GM23338 (cell line): ENCODE results near the gene COL16A1. TPM values are rescaled to one million over a fixed set of nuclear protein-coding genes. Genes with fewer than 3 reads are reported as not detected.

Experiments used
- ATAC-seq: fragments of 200-7000 bp; cut with Tn5 transposase; 3 replicates; pipeline ENCODE4 v1.9.1; 2020
- DNase-seq: peaks from one replicate; pipeline ENCODE4 v3.0.0-alpha.2; 2015; ENCODE audit warnings: low spot score
- H2AFZ ChIP-seq: fragments of 200-600 bp; sonication (generic); 2 replicates; pipeline ENCODE4 v1.8.0; 2016; ENCODE audit warnings: antibody characterized with exemption, mild to moderate bottlenecking, moderate library complexity
- H3F3A ChIP-seq: fragments of 200-600 bp; sonication (generic); replicated peaks from 2 replicates; pipeline ENCODE4 v1.8.0; 2017; ENCODE audit warnings: antibody characterized with exemption, mixed run types, low read depth
- H3K27ac ChIP-seq: fragments of 200-600 bp; sonication (generic); 2 replicates; pipeline ENCODE4 v1.6.1; 2016; ENCODE audit warnings: low read depth
- H3K27me3 ChIP-seq: fragments of 200-600 bp; sonication (generic); 2 replicates; pipeline ENCODE4 v1.8.0; 2016; ENCODE audit warnings: mild to moderate bottlenecking, mixed run types, moderate library complexity; ENCODE audit not compliant: insufficient read depth
- H3K36me3 ChIP-seq: fragments of 200-600 bp; sonication (generic); 2 replicates; pipeline ENCODE4 v1.8.0; 2016; ENCODE audit warnings: mild to moderate bottlenecking; ENCODE audit not compliant: insufficient read depth
- H3K4me1 ChIP-seq: fragments of 200-600 bp; sonication (generic); 2 replicates; pipeline ENCODE4 v1.8.0; 2016; ENCODE audit warnings: mild to moderate bottlenecking, moderate library complexity; ENCODE audit not compliant: insufficient read depth
- H3K4me2 ChIP-seq: fragments of 200-600 bp; sonication (generic); 2 replicates; pipeline ENCODE4 v1.7.1; 2017; ENCODE audit warnings: mixed run types
- H3K4me3 ChIP-seq: fragments of 200-600 bp; sonication (generic); 2 replicates; pipeline ENCODE4 v1.6.1; 2016; ENCODE audit warnings: mixed run types
- H3K79me2 ChIP-seq: fragments of 200-600 bp; sonication (generic); replicated peaks from 2 replicates; pipeline ENCODE4 v1.8.0; 2017; ENCODE audit warnings: mild to moderate bottlenecking; ENCODE audit not compliant: insufficient read depth
- H3K9me2 ChIP-seq: fragments of 200-600 bp; sonication (generic); 2 replicates; pipeline ENCODE4 v1.8.0; 2017; ENCODE audit not compliant: insufficient read depth
- H4K20me1 ChIP-seq: fragments of 200-600 bp; sonication (generic); replicated peaks from 2 replicates; pipeline ENCODE4 v1.8.0; 2017; ENCODE audit warnings: mild to moderate bottlenecking; ENCODE audit not compliant: insufficient read depth
- H3K27ac Mint-ChIP-seq: 2 replicates; pipeline ENCODE4 v1.8.0; 2020; ENCODE audit warnings: inconsistent platforms, mild to moderate bottlenecking, moderate library complexity, mixed read lengths
- H3K27me3 Mint-ChIP-seq: 3 replicates; pipeline ENCODE4 v1.8.0; 2022; ENCODE audit warnings: low read depth, mild to moderate bottlenecking, moderate library complexity, mixed read lengths, inconsistent platforms; ENCODE audit not compliant: insufficient read depth, poor library complexity
- H3K36me3 Mint-ChIP-seq: 3 replicates; pipeline ENCODE4 v1.8.0; 2021; ENCODE audit warnings: low read depth, mild to moderate bottlenecking, inconsistent platforms, moderate library complexity, mixed read lengths
- H3K4me1 Mint-ChIP-seq: 3 replicates; pipeline ENCODE4 v1.8.0; 2020; ENCODE audit warnings: mild to moderate bottlenecking, inconsistent platforms, mixed read lengths
- H3K4me3 Mint-ChIP-seq: 3 replicates; pipeline ENCODE4 v1.8.0; 2021; ENCODE audit warnings: moderate library complexity, mild to moderate bottlenecking, inconsistent platforms, mixed read lengths
- H3K9me3 Mint-ChIP-seq: 3 replicates; pipeline ENCODE4 v1.8.0; 2020; ENCODE audit warnings: moderate library complexity, mild to moderate bottlenecking, inconsistent platforms, mixed read lengths
- CREB1 ChIP-seq: fragments of 250-450 bp; sonication (Bioruptor Pico); IDR thresholded peaks from 2 replicates; pipeline ENCODE4 v1.5.0; 2020; ENCODE audit warnings: low read depth, mild to moderate bottlenecking, moderate library complexity
- CTCF ChIP-seq, 2 experiments: fragments of 200-600 bp in 1 of 2; sonication (generic) in 1 of 2; conservative IDR thresholded peaks; 2 replicates each; pipeline versions ENCODE4 v1.5.1 to v1.6.1; 2016 to 2017; ENCODE audit warnings: antibody characterized with exemption in 2 of 2, low read depth in 2 of 2, mild to moderate bottlenecking in 2 of 2, moderate library complexity in 1 of 2
- ETS1 ChIP-seq: IDR thresholded peaks from 2 replicates; pipeline ENCODE4 v1.6.1; 2016; ENCODE audit warnings: antibody characterized with exemption
- NANOG ChIP-seq: IDR thresholded peaks from 2 replicates; pipeline ENCODE4 v1.6.1; 2016; ENCODE audit warnings: antibody characterized with exemption, borderline replicate concordance
- POLR2AphosphoS5 ChIP-seq: IDR thresholded peaks from 2 replicates; pipeline ENCODE4 v1.6.1; 2016; ENCODE audit warnings: antibody characterized with exemption, low read depth
- REST ChIP-seq: IDR thresholded peaks from one replicate; pipeline ENCODE4 v1.6.1; 2018; ENCODE audit warnings: antibody characterized with exemption; ENCODE audit not compliant: unreplicated experiment
- STAT1 ChIP-seq: IDR thresholded peaks from one replicate; pipeline ENCODE4 v1.6.1; 2016; ENCODE audit warnings: antibody characterized with exemption; ENCODE audit not compliant: unreplicated experiment
- ZNF114 ChIP-seq: fragments of 250-450 bp; sonication (Bioruptor Pico); IDR thresholded peaks from 2 replicates; pipeline ENCODE4 v1.5.0; 2020; ENCODE audit warnings: mild to moderate bottlenecking, moderate library complexity
- ZNF331 ChIP-seq: fragments of 250-450 bp; sonication (Bioruptor Pico); IDR thresholded peaks from 2 replicates; pipeline ENCODE4 v1.5.0; 2020; ENCODE audit warnings: low read depth, mild to moderate bottlenecking, moderate library complexity
- polyA plus RNA-seq: library from polyadenylated mRNA; unstranded; fragments of >200 nt; fragmentation: Nextera tagmentation; extraction: Ambion mirVana; gene quantifications from 2 replicates; pipeline ENCODE4 v1.2.1, GENCODE V29; 2016
- total RNA-seq: library from RNA; depleted of rRNA; stranded (reverse); fragments of >200 nt; shearing (Covaris generic); gene quantifications from 2 replicates; pipeline ENCODE4 v1.2.3, GENCODE V29; 2014

COL16A1 gene
- total and polyA plus RNA-seq, 2 experiments from 2014 or later, result 4.2 to 13.2 TPM

- H3K36me3 Mint-ChIP-seq, result no peaks in the 10 kb centered on the region
- ATAC-seq, result no peak
Measured at GRCh38 chr1:31717341-31717740, 13.5 kb upstream of the COL16A1 start.

GRCh38 chr1:31715873-31716220, 12.0 kb upstream of the COL16A1 start:
- no peaks in the 10 kb centered on the region for H3K9me3 Mint-ChIP-seq
- H3K36me3 Mint-ChIP-seq, result no peaks in the 10 kb centered on the region
- H3K4me1 Mint-ChIP-seq, result peaks cover 27% of the 10 kb centered on the region
- Histone ChIP-seq H4K20me1 (no peaks in the 10 kb centered on the region), H3K9me2 (no peaks in the 10 kb centered on the region), H3K4me1 (peaks cover 18% of the 10 kb centered on the region), H3K4me3 (peak overlapping the region; percentile 84), H3K79me2 (no peaks in the 10 kb centered on the region), H3K27me3 (no peaks in the 10 kb centered on the region), H3K4me2 (peak overlapping the region; percentile 97), H3F3A (no peaks in the 10 kb centered on the region; the same call in none of the 2 replicates), H2AFZ (peak overlapping the region; percentile 100), H3K27ac (no peak overlapping the region), H3K36me3 (no peaks in the 10 kb centered on the region)
- no peak for DNase-seq
- ATAC-seq, result no peak
- peak overlapping the region; percentile 87 for H3K4me3 Mint-ChIP-seq
- no peak overlapping the region for H3K27ac Mint-ChIP-seq
- no peak for TF ChIP-seq ETS1
- 0 out of 4 replicates have a peak, but pooled peaks of 1 of the 2 experiments have one; percentile 1 for TF ChIP-seq CTCF (conservative IDR thresholded peaks at IDR 0.05; ENCODE audit: low read depth in 2 of 2)
- peaks cover 11% of the 10 kb centered on the region for H3K27me3 Mint-ChIP-seq

More at GRCh38 chr1:31717341-31717740, 13.5 kb upstream of the COL16A1 start:
- H4K20me1 ChIP-seq, result no peaks in the 10 kb centered on the region
- no peak overlapping the region for H3K27ac ChIP-seq
- H3K79me2 ChIP-seq, result no peaks in the 10 kb centered on the region
- Mint-ChIP-seq H3K9me3 (no peaks in the 10 kb centered on the region), H3K27me3 (peaks cover 8% of the 10 kb centered on the region), H3K27ac (no peak overlapping the region), H3K4me1 (peaks cover 23% of the 10 kb centered on the region), H3K4me3 (no peak overlapping the region)
- no peaks in the 10 kb centered on the region for H3K36me3 ChIP-seq
- no peaks in the 10 kb centered on the region; the same call in 1 of the 2 replicates for H3K9me2 ChIP-seq
- no peaks in the 10 kb centered on the region; the same call in none of the 2 replicates for H3F3A ChIP-seq
- DNase-seq, result no peak
- no peaks in the 10 kb centered on the region for H3K27me3 ChIP-seq
- no peak overlapping the region for H3K4me2 ChIP-seq
- no peak overlapping the region for H2AFZ ChIP-seq
- H3K4me1 ChIP-seq, result peaks cover 15% of the 10 kb centered on the region
- no peak overlapping the region for H3K4me3 ChIP-seq
- TF ChIP-seq ETS1 (no peak), ZNF114 (CRISPR knock-in tag) (no peak), POLR2AphosphoS5 (no peak), REST (no peak), STAT1 (no peak), CREB1 (CRISPR knock-in tag) (no peak), NANOG (no peak), ZNF331 (CRISPR knock-in tag) (no peak)
